Vagina (tissue), 2 donors: ENCODE measurements around the gene VENTX.

ENCODE experiments used
- CTCF ChIP-seq, 3 experiments: fragments of 450-650 bp in 2 of 3; fragments of 200-600 bp in 1 of 3; sonication (generic) in 1 of 3; IDR thresholded peaks; one replicate each; pipeline ENCODE4 v1.5.1; 2017 to 2019; ENCODE audit warnings: antibody characterized with exemption in 3 of 3, mild to moderate bottlenecking in 2 of 3, moderate library complexity in 2 of 3
- POLR2A ChIP-seq, 2 donors: fragments of 450-650 bp; IDR thresholded peaks; one replicate each; pipeline ENCODE4 v1.6.1; 2017; ENCODE audit warnings: antibody characterized with exemption in 2 of 2, mild to moderate bottlenecking in 2 of 2, moderate library complexity in 2 of 2
- POLR2AphosphoS5 ChIP-seq, 2 donors: sonication (generic); formaldehyde crosslinking; IDR thresholded peaks; one replicate each; pipeline ENCODE4 v1.9.0; 2017; ENCODE audit warnings: antibody characterized with exemption in 2 of 2, mild to moderate bottlenecking in 2 of 2, low read depth in 1 of 2; ENCODE audit not compliant: insufficient read depth in 1 of 2

GRCh38 chr10:133229265-133230043 lies 8.2 kb upstream of the VENTX start:
- TF ChIP-seq POLR2A (IDR thresholded peaks at IDR 0.05), result no peak
- no peak for TF ChIP-seq CTCF (IDR thresholded peaks at IDR 0.05)
- no peak for TF ChIP-seq POLR2AphosphoS5 (IDR thresholded peaks at IDR 0.05; ENCODE audit: insufficient read depth in 1 of 2, low read depth in 1 of 2)
